HG02623 (cell line): ENCODE results near the gene MT1B.

Source experiments
- ATAC-seq: cut with Tn5 transposase; IDR thresholded peaks from one replicate; pipeline ENCODE4 v1.9.1; 2021; ENCODE audit warnings: moderate library complexity; ENCODE audit not compliant: unreplicated experiment

Gene MT1B

GRCh38 chr16:56683424-56684172, 31.9 kb downstream of the MT1B start:
- ATAC-seq, result no peak

- no peak for ATAC-seq
Observed at GRCh38 chr16:56684256-56684925, 32.7 kb downstream of the MT1B start.

- no peak for ATAC-seq
Observed at GRCh38 chr16:56684926-56685590, 33.4 kb downstream of the MT1B start.

- ATAC-seq, result no peak
Observed at GRCh38 chr16:56686758-56687157, 35.1 kb downstream of the MT1B start.

GRCh38 chr16:56688762-56689161, 37.1 kb downstream of the MT1B start:
- ATAC-seq, result no peak

- ATAC-seq, result no peak
Observed at GRCh38 chr16:56689171-56689570, 37.5 kb downstream of the MT1B start.

GRCh38 chr16:56690420-56691122, 38.9 kb downstream of the MT1B start:
- no peak for ATAC-seq

GRCh38 chr16:56691885-56692284, 40.2 kb downstream of the MT1B start:
- ATAC-seq, result no peak

GRCh38 chr16:56695246-56695645, 43.6 kb downstream of the MT1B start:
- no peak for ATAC-seq

- no peak for ATAC-seq
Observed at GRCh38 chr16:56697456-56698155, 45.9 kb downstream of the MT1B start.

- no peak for ATAC-seq
Observed at GRCh38 chr16:56700195-56700594, 48.5 kb downstream of the MT1B start.

- ATAC-seq, result no peak
Observed at GRCh38 chr16:56700631-56701030, 48.9 kb downstream of the MT1B start.

- ATAC-seq, result no peak
Observed at GRCh38 chr16:56701534-56701933, 49.8 kb downstream of the MT1B start.
